Measurements from ENCODE around the gene CBX6. TPM values are rescaled to one million over a fixed set of nuclear protein-coding genes. Genes with fewer than 3 reads are reported as not detected.
"Not testable (repeated sequence)": the region's sequence is repeated elsewhere in the genome, so short reads cannot be mapped to it uniquely, and the experiment has no call there.

The CBX6 gene
- total and polyA plus RNA-seq, 8 donors: 8.9 to 46.0 (median 25.9) TPM

- H3K27me3 ChIP-seq: no peaks in the 10 kb centered on the region
- intact Hi-C loops (cut with DNase I; ENCODE audit: low total_unique reads): loop anchor here (10.0 kb wide), 1 partner anchor 84 kb away; no protein-coding TSS in a partner anchor
- WGBS, 5 donors: 66 to 82% (median 73%) methylated on average over 7 to 9 of the region's 9 CpGs
- H3K4me1 ChIP-seq: peaks cover 7 to 33% (median 19%) of the 10 kb centered on the region in 4 donors
- no peak for TF ChIP-seq POLR2AphosphoS5 (IDR thresholded peaks at IDR 0.05)
- no peak for TF ChIP-seq EP300 (IDR thresholded peaks at IDR 0.05)
- TF ChIP-seq CTCF (IDR thresholded peaks at IDR 0.05): no peak
- H3K27ac ChIP-seq: no peak overlapping the region
- no peaks in the 10 kb centered on the region for H3K36me3 ChIP-seq
- DNase-seq: no peak
- H3K4me3 ChIP-seq: no peak overlapping the region
- H3K9me3 ChIP-seq: no peaks in the 10 kb centered on the region
Measured at GRCh38 chr22:38858492-38858891, 13.5 kb downstream of the CBX6 start.

DNA sequence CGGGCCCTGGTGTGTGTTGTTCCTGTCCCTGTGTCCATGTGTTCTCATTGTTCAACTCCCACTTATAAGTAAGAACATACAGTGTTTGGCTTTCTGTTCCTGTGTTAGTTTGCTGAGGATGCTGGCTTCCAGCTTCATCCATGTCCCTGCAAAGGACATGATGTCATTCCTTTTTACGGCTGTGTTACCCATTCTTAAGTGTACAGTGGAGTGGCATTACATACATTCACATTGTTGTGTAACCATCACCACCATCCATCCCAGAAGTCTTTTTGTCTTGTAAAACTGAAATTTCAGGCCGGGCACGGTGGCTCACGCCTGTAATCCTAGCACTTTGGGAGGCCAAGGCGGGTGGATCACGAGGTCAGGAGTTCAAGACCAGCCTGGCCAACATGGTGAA is 17.5 kb downstream of the CBX6 start:
- not testable (repeated sequence) for DNase-seq, H3K4me1 ChIP-seq, H3K27ac ChIP-seq, H3K36me3 ChIP-seq, H3K4me3 ChIP-seq, H3K9me3 ChIP-seq
- WGBS, 5 donors: 85 to 90% (median 87%) methylated on average over 6 to 7 of the region's 7 CpGs
- intact Hi-C loops (cut with DNase I; ENCODE audit: low total_unique reads): loop anchor here (10.0 kb wide), 1 partner anchor 80 kb away; no protein-coding TSS in a partner anchor
- H3K27me3 ChIP-seq: peaks cover 0 to 11% (median 0%) of the 10 kb centered on the region in 3 donors

- intact Hi-C loops (cut with DNase I; ENCODE audit: low total_unique reads): loop anchor here (10.0 kb wide), 1 partner anchor 79 kb away; no protein-coding TSS in a partner anchor
- not testable (repeated sequence) for H3K36me3 ChIP-seq, H3K27ac ChIP-seq, H3K4me1 ChIP-seq, DNase-seq, H3K4me3 ChIP-seq, H3K9me3 ChIP-seq
- peaks cover 0 to 11% (median 0%) of the 10 kb centered on the region in 3 donors for H3K27me3 ChIP-seq
- WGBS, 5 donors: 66 to 75% (median 73%) methylated on average over 5 of the region's 5 CpGs
Measured at GRCh38 chr22:38853883-38854282, 18.1 kb downstream of the CBX6 start.

DNA sequence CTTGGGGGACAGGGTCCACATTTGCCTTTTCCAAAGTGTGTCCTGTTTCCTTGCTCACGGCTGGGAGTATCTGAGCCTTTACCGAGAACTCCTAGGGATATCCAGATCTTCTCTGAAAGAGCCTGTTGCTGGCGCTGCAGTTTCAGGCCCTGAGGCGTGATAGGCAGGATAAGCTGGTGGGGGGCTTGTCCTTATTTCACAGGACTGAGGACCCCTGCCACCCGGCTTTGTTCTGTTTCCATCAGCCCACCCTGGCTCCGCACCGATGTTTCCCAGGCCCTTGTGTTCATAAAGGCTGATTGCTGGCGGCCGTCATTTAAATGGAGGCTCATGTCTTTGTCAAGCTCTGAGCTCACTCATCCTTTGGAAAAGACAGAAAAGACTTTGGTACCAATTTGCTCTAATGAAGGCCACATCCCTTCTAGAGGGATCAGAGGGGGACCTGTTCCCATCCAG is 18.8 kb downstream of the CBX6 start:
- Histone ChIP-seq H3K4me3 (no peak overlapping the region), H3K36me3 (no peaks in the 10 kb centered on the region), H3K27me3 (peaks cover 0 to 11% (median 0%) of the 10 kb centered on the region in 3 donors), H3K4me1 (no peaks in the 10 kb centered on the region), H3K9me3 (no peaks in the 10 kb centered on the region), H3K27ac (no peak overlapping the region)
- WGBS, 5 donors: 65 to 78% (median 68%) methylated on average over 9 of the region's 9 CpGs
- TF ChIP-seq EP300 (IDR thresholded peaks at IDR 0.05) (no peak), POLR2AphosphoS5 (IDR thresholded peaks at IDR 0.05) (no peak), POLR2A (IDR thresholded peaks at IDR 0.05) (no peak), CTCF (IDR thresholded peaks at IDR 0.05) (no peak)
- no peak for DNase-seq
- intact Hi-C loops (cut with DNase I; ENCODE audit: low total_unique reads): loop anchor here (10.0 kb wide), 1 partner anchor 78 kb away; no protein-coding TSS in a partner anchor

GRCh38 chr22:38852522-38852921 is 19.5 kb downstream of the CBX6 start:
- H3K27me3 ChIP-seq: peaks cover 0 to 11% (median 0%) of the 10 kb centered on the region in 3 donors
- no peak overlapping the region for H3K4me3 ChIP-seq
- H3K9me3 ChIP-seq: no peaks in the 10 kb centered on the region
- H3K4me1 ChIP-seq: no peaks in the 10 kb centered on the region
- DNase-seq: no peak
- TF ChIP-seq POLR2A (IDR thresholded peaks at IDR 0.05) (no peak), CTCF (IDR thresholded peaks at IDR 0.05) (no peak), EP300 (IDR thresholded peaks at IDR 0.05) (no peak), POLR2AphosphoS5 (IDR thresholded peaks at IDR 0.05) (no peak)
- H3K27ac ChIP-seq: no peak overlapping the region
- WGBS, 5 donors: 85 to 96% (median 94%) methylated on average over 1 of the region's 1 CpG
- intact Hi-C loops (cut with DNase I; ENCODE audit: low total_unique reads): loop anchor here (10.0 kb wide), 1 partner anchor 78 kb away; no protein-coding TSS in a partner anchor
- no peaks in the 10 kb centered on the region for H3K36me3 ChIP-seq
